Cardiac fibroblast (primary cell): ENCODE data around the gene MEG3.

Experiments used
- DNase-seq, 2 donors: peaks; one replicate each; pipeline versions ENCODE4 v3.0.0 to v3.0.0-alpha.2; 2010; ENCODE audit warnings: low read depth in 2 of 2
- H3K4me3 ChIP-seq, 2 donors: replicated peaks in 1 of 2; 1 replicate in 1 of 2; 2 replicates in 1 of 2; pipeline ENCODE4 v1.5.1; 2011; ENCODE audit warnings: low read depth in 2 of 2, low read length in 2 of 2, mild to moderate bottlenecking in 2 of 2, moderate library complexity in 1 of 2
- TF ChIP-seq, protein P1 (sequence below): IDR thresholded peaks from one replicate; pipeline ENCODE4 v1.5.1; 2011; ENCODE audit warnings: low read depth, mild to moderate bottlenecking, low read length, inconsistent platforms

MEG3 gene

GRCh38 chr14:100804558-100805309 lies 21.2 kb upstream of the MEG3 start:
- no peak overlapping the region for H3K4me3 ChIP-seq
- TF ChIP-seq, protein P1, sequence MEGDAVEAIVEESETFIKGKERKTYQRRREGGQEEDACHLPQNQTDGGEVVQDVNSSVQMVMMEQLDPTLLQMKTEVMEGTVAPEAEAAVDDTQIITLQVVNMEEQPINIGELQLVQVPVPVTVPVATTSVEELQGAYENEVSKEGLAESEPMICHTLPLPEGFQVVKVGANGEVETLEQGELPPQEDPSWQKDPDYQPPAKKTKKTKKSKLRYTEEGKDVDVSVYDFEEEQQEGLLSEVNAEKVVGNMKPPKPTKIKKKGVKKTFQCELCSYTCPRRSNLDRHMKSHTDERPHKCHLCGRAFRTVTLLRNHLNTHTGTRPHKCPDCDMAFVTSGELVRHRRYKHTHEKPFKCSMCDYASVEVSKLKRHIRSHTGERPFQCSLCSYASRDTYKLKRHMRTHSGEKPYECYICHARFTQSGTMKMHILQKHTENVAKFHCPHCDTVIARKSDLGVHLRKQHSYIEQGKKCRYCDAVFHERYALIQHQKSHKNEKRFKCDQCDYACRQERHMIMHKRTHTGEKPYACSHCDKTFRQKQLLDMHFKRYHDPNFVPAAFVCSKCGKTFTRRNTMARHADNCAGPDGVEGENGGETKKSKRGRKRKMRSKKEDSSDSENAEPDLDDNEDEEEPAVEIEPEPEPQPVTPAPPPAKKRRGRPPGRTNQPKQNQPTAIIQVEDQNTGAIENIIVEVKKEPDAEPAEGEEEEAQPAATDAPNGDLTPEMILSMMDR, result no peak
- no peak for DNase-seq

- TF ChIP-seq, protein P1, result no peak
- no peak for DNase-seq
- H3K4me3 ChIP-seq, result no peak overlapping the region
Measured at GRCh38 chr14:100806386-100806785, 19.5 kb upstream of the MEG3 start.

DNA sequence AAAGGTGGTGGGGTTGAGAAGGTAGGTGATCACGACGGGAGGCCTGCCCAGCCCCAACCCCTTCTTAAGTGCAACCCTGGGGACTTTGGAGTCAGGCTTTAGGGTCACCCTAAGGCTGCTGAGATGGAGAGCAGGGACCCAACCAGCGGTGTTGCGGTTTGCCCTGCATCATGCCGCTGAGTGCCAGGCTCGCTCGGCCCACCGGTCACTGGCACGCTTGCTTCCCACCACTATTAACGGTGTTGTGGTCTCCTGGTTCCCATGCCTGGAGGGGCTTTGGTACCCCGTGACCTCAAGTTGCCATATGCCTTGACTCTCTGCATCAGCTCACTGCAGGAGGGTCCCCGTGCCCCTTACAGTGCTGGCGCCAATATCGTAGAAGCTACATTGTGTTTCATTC lies 18.4 kb upstream of the MEG3 start:
- TF ChIP-seq, protein P1, result no peak
- no peak for DNase-seq
- H3K4me3 ChIP-seq, result no peak overlapping the region

DNA sequence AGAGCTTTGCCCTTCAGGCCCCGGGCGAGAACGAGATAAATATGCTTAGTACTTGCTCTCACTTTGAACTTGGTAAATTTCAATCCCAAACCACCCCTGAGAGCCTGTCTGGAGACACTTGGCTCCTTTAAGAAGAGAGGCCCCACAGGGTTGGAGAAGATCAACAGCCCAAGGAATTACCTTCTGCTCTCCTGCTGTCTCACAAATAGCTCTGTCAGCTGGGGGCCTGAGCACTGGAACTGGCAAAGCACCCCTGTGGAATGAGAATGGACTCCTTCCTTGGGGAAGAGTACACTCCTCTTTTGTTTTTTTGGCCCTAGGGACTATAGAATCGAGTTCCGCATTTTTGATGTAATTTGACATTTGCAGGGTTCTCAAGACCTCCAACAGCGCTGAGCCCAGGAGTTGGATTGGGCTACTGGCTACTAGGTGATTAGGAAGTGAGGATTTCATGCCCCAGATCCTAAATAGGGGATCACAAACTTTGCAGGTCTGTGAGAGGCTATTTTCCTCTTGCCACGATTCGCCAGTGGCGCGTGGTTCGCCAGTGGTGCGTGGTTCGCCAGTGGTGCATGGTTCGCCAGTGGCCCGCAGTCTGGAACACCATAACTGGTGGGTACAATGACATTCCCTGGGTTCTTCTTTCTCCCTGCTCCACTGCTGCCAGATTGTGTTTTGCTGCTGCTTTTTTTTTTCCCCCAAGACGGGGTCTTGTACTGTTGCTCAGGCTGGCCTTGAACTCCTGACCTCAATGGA lies 17.8 kb upstream of the MEG3 start:
- TF ChIP-seq, protein P1, result no peak
- DNase-seq, result no peak
- no peak overlapping the region for H3K4me3 ChIP-seq

GRCh38 chr14:100810435-100810834 lies 15.5 kb upstream of the MEG3 start:
- no peak overlapping the region for H3K4me3 ChIP-seq
- TF ChIP-seq, protein P1, result no peak
- no peak for DNase-seq

DNA sequence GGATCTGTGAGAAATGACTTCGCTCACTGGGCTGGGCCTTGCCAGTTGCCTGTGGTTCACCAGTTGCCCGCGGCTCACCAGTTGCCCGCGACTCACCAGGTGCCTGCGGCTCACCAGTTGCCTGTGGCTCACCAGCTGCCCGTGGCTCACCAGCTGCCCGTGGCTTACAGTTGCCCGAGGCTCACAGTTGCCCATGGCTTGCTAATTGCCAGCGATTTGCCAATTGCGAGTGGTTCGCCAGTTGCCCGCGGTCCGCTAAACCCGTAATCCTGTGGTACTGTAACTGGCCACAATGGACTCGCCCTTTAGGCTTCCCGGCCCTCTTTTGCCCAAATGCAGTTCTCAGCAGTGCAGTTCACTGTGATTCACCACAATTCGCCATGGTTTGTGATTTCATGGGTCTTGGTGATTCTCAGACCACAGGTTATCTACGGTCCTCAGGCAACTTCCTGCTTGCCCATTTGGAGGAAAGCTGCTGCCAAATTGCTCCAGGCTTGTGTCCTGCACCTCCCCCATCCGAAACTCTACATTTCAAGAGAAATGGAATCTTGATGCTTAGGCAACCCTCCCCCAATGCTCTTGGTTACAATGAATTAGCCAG lies 15.0 kb upstream of the MEG3 start:
- TF ChIP-seq, protein P1, result no peak
- no peak overlapping the region for H3K4me3 ChIP-seq
- DNase-seq, result peak in 1 of 2 donors; percentile 21
